ENCODE results near the gene RGS16.
A peak's percentile ranks its signal among the peaks of the same experiment; 100 is the strongest.
"Not testable (repeated sequence)": the region's sequence is repeated elsewhere in the genome, so short reads cannot be mapped to it uniquely, and the experiment has no call there.

RGS16 gene, protein sequence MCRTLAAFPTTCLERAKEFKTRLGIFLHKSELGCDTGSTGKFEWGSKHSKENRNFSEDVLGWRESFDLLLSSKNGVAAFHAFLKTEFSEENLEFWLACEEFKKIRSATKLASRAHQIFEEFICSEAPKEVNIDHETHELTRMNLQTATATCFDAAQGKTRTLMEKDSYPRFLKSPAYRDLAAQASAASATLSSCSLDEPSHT

DNA sequence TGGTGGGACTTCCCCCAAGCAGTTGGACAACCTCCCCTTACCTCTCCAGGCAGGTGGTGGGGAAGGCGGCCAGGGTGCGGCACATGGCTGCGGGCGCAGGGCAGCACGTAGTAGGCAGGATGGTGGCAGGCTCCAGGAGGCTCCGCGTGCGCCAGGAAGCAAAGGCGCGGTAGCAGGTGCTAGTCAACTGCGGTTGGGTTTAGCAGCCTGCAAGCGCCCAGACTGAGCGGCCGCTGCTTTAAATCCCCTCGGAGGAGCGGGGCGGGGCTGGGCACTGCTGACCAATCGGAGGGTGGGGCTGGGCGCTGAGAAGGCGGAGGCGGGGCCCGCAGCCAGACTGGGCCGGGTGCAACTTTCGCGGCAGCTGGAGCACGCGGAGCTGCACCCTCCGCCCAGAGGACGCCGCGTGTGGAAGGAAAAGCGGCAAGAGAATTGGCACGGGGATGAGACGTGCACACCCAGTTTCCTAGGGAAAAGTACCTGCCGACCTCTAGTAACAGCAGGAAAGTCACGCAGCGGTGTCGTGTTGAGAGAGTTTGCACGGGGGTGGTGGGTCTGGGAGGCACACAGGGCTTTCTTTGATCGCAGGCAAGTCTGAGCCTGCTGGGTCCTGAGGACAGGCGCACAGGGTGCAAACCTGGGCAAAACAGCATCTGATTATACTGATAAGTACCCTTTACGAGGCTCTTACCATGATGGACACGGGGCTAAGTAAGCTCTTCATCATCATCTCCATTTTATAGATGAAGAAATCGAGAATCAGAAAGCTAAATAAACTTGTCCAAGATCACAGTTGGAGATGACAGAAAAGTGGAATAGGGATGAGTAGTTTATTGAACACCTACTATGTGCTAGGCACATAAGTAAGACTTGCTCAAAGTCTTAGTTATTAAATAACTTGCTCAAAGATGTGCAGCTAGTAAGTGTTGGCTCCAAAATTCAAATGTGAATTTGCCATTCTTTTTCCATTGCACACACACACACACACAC is at the start of gene RGS16:
Gene RGS16, minus strand, starts transcription at position 215 of the 990 bp plus-strand sequence. Its CDS starts 130 bp downstream, at position 85.
- DNase-seq = peak; percentile 91

DNA sequence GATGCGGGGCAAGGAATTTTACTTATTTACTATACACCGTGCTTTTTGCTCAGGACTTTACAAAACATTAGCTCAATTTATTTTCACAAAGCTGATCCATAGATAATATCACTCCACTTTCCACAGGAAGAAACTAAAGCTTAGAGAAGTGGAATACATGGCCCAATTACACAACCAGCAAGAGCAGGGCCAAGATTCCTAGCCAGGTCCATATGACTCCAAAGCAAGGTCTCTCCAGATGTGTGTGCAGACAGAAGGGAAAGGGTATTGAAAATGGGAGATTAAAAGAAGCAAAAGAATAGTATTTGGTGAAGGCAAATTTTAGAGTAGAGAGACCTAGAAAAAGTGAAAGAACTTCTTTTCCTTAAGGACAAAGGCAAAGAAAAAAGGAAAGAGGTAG is 49.8 kb upstream of the RGS16 start:
- DNase-seq = no peak

DNA sequence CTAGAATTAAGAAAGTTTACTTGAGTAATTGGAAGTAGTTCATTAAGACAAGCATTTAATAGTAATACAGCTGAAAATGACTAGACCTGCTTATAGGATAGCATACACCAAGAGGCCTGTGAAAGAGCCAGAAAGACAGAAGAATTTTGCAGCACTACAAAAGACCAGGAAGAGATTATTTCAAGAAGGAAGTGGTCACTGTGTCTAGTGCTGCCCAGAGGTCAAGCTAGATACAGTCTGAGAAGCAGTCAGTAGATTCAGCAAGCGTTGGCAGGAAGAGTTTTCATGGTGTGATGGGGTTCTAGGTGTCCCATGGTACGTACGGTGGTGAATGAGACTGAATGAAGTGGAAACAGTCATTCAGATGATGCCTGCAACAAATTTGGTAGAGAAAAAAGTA is 48.7 kb upstream of the RGS16 start:
- DNase-seq = no peak

DNA sequence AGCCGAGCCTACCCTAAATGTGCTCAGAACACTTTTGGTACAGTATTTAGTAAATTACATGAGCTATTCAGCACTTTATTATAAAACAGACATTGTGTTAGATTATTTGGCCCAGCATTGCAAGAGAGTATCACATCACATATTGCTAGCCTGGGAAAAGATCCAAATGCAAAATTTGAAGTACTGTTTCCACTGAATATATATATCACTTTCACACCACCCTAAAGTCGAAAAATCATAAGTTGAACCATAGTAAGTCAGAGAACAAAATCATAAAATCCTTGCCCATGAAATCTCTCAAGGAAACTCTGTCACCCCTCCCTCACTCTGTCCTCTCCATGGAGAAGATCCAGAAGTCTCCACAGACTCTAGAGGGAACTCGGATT is 47.1 kb upstream of the RGS16 start:
- DNase-seq = no peak

DNA sequence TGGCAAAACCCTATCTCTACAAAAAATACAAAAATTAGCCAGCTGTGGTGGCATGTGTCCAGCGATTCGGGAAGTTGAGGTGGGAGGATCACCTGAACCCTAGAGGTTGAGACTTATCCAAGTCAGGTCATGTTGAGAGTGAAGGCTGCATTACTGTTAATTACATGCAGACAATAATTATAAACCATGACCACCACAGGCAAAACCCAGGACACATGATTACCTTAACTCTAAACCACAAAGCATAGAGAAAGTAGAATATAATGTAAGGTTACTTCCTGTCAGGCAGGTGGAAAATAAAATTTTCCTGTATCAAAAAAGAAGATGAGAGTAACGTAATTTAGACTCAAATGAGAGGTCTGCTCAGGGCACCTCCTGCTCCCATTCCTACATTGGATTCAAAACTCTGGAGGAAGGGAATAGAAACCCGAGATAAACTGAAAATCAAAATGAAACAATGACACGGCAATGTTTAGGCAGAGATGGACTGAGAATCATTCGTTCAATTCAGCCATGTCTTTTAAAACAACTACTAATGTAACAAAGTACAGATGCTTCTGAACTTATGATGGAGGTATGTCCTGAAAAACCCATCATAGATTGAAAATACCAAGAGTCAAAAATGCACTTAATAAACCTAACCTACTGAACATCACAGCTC is 46.6 kb upstream of the RGS16 start:
- no peak for DNase-seq

DNA sequence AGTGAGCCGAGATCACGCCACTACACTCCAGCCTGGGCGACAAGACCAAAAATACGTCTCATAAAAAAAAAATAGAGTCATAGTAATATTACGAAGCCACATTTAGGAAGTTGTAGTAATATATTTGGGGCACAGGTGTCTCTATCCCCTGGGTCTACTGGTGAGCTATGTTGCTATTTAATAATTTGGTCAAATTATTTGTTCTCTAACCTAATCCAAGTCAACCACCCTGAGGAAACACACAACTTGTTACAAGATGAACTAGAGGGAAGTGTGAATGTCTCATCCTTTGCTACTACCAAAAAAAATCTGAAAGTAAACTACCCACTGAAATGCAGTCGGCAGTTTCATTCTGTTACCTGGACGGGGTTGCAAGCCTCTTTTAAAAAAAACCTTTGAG is 44.9 kb upstream of the RGS16 start:
- DNase-seq = no peak

DNA sequence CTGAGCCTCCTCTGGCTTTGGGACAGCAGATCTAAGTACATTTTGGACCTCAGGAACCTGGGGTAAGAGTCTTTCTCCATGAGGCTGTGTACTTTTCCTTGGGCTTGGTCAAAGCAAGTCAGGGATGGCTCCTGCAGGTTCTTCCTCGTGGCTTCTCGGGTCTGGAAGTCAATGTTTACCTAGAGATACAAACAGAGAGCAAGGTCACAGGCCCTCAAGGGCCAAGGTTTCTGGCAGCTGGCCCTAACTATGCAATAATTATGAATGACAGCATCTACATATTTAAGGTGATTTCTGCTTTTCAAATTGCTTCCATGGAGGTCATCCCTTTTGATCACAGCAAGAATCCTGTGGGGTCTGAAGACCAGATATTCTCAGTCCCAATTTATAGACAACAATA is 42.5 kb upstream of the RGS16 start:
- no peak for DNase-seq

DNA sequence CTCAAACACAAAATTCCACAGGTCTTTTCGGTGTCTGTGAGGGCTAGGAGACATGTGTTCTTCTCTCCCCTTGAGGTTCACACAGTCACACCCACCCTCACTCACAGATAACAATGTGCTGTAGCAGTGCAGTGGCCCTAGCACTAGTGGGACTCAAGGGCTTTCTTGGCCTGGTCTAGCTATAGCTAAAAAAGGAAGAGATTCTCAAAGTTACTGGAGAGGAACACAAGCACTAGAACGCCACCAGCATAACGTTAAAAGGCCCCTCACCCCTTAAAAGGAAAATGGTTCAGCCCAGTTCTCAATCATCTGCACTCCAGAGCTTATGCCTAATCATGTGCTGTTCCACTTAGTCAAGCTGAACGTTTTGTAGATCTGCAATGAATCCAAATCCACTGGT is 40.7 kb upstream of the RGS16 start:
- DNase-seq = no peak

DNA sequence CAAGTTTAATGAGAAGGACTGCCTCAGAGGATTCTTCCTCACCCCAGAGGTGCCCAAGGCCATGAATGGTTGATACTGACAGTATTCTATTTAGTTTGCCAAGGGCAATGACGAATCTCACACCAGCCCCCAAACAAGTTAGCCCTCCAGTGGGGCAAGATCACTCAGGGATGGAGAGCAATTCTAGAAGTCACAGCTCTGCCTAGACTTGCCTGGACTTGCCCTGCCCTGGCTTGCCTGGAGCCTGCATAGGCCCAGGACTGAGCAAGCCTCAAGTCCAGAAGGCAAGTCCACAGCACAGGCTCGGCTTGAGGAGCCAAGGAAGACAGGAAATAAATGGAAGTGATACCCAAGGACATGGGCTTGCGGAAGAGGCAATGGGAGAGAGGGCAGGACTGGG is 39.5 kb upstream of the RGS16 start:
- no peak for DNase-seq

DNA sequence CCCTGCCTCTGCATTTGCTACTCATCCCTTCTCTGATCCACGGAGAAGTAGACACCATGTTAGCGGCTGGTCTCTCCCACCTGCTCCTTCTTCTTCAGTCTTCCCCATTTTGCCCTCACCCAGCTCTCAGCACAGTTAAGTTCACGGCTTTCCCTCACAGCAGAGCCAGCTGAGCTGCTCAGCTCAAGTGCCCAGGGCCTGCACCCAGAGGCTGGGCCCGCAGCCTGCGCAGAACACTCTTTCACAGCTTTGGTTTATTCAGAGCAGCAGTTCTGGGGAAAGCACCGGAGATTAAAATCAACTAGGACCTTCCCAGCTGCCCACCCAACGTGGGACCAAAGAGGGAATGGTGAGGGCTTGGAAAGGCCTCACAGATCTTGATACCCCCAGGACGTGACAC is 38.3 kb upstream of the RGS16 start:
- DNase-seq = no peak

DNA sequence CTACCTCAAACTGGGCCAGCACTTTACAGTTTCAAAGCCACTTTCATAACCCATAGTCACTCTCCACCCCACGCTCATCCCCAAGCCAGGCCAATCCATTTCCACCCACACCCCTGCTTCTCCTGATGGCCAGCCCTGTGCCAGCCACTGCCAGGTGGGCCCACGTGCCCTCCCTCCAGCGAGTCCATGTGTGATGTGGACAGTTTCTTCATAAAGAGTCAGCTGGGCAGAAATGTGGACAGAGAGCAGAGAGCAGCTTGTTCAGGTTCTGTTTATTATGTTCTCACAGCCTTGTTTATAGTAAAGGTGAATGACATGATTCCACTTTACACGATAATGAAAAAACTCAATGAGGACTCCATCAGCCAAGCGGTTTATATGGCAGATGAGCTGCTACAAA is 37.4 kb upstream of the RGS16 start:
- DNase-seq = no peak

DNA sequence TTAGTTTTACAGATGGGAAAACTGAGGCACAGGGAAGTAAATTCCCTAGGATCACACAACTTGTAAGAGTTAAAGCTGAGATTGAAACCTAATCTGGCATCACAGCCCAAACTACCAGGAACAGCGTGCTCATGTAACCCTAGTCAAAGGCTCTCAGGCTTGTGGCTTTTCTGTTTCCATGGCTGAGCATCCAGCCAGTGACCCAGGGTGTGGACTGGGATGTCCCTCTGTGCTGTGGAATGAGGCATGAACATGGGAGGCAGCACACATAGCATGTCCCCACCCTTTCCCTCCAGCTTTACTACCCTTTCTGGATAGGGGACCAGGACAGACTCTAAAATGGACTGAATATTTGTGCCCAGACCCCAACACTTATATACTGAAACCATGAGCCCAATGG is 35.1 kb upstream of the RGS16 start:
- DNase-seq = no peak

DNA sequence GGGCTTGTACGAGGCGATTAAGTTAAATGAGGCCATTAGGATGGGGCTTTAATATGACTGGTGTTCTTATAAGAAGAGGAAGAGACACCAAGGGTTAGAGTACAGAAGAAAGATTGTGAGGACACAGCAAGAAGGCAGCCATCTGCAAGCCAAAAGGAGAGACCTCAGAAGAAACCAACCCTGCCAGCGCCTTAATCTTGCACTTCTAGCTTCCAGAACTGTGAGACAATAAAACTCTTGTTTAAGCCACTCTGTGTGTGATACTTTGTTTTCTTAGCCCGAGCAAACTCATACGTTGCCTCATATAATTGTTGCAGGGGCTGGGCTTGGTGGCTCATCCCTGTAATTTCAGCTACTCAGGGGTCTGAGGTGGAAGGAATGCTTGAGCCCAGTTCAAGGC is 33.6 kb upstream of the RGS16 start:
- no peak for DNase-seq

DNA sequence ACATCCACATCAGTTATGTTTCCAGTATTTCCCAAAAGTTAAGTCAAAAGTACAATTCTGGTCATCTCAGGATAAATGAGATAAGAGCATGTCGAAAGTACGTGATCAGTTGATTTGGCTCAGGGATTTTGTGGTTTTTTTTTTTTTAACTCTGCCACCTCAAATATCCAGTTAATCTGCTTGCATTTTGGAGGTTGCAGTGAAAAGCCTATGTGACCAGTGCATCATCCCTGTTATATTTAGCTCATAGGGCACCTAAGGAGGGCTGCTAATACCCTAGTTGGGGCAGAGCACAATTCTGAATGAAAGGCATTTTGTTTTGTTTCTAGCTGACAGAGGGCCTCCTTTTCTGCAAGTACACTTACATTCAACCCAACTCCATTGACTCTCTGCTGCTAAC is 31.7 kb upstream of the RGS16 start:
- DNase-seq = no peak

DNA sequence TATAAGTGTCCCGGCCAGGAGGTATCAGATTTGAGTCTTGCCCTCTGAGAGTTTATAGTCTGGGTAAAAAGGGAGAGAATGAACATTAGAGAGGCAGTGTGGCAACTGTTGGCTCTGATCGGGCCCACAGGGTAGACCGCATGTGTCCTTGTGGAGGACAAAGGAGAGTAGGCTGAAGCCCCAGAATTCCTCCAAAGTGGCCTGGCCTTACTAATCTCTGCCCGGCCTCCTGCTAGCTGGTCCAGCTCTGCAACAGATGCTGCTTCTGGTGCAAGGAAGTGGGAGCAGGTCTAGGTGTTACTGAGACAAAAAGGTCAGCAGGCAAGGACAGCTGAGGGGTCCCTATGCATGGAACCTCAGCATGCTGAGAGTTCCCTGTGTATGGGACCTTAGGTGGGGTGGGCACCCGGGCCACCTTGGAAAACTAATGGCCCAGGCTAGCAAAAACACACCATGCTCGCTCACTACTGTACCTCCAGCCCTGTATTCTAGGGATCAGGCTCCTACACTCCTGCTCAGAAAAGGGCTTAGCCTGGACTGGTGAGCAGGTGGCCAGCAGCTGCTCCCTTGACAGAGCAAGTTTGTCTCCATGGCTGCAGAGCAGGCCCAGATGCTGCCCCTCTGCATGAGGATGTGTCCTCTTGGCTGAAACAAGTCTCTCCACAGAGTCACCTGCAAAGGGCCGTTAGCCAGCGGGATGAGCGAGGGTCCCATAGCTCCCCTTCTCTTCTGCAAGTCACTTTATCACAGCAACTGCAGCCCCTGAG is 30.3 kb upstream of the RGS16 start:
- no peak for DNase-seq

DNA sequence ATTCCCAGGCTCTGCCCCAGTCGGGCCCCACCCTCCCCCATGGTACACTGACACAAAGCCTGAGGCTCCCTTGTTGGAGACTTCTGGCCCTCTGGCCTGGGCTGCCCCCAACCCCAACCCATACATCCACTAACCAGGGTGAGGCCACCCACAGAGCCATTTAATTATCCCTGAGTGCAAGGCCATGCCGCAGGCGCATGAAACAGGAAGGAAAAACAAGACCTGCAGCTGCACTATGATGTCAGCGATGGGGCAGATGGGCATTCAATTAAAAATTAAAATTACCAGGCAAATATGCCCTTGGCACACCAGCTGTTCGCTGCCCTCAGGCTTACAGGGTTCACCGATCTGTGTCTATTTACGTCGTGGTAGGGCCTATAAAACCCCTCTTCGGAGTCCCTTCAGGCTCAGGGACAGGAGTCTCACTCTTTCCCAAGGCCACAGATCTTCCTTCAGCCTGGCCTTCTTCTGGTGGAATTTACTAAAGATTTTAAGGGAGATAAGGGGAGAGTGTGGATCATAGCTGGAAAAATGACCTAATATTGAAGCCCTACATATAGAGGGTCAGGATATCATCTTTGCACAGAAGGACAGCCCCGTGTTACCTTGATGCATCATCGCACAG is 29.6 kb upstream of the RGS16 start:
- DNase-seq = no peak

DNA sequence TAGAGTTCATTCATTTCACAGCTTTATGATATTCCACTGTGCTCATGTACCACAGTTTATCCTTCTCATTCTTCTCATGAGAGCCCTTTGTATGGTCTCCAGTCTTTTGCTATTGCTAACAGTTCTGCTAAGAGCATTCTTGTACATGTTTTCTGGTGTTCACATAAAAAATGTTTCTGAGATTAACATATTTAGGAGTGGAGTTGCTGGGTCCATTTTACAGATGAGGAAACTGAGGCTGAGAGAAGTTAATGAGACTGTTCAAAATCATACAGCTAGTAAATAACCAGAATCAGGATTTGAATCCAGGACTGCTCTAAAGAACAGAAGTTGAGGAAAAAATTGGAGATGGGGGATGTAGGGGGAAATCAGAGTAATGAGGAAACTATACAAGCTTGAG is 28.8 kb upstream of the RGS16 start:
- no peak for DNase-seq

DNA sequence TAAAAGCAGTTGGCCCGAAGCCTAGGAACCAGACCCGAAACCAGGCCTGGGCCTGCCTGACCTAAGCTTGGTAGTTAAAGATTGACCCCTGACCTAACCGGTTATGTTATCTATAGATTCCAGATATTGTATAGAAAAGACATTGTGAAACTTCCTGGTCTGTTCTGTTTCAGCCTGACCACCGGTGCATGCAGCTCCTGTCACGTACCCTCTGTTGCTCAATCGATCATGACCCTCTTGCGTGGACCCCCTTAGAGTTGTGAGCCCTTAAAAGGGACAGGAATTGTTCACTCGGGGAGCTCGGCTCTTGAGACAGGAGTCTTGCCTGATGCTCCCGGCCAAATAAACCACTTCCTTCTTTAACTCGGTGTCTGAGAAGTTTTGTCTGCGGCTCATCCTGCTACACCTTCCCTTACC is 28.3 kb upstream of the RGS16 start:
- not testable (repeated sequence) for DNase-seq

DNA sequence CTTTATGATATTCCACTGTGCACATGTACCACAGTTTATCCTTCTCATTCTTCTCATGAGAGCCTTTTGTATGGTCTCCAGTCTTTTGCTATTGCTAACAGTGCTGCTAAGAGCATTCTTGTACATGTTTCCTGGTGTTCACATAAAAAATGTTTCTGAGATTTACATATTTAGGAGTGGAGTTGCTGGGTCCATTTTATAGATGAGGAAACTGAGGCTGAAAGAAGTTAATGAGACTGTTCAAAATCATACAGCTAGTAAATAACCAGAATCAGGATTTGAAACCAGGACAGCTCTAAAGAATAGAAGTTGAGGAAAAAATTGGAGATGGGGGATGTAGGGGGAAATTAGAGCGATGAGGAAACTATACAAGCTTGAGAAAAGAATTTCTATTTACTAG is 27.8 kb upstream of the RGS16 start:
- DNase-seq = no peak

DNA sequence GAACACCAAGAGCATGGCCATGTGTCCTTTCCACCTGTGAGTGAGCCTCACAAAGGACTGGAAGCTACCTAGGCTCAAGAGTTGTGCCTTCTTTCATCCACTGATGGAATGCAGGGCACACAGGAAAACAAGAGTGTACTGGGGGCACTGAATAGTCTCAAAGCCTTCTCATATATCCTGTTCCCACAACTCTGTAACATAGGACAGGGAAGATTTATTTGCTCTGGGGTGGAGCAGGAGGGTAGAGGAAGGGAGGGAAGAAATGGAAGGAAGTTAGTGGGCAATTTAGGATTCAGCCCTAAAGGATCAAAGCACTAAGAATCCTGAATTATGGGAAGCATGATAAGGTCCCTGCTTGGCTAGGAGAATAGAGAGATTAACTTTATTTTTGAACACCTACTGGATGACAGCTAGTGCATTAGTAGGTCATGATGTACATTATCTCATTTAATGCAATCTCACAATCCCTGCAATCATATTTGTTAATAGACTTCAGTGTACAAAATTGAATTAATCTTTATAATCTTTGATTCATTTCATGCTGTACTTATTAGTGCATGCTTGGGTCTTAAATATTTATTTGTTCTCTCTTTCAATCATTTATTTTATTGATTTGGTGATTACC is 27.0 kb upstream of the RGS16 start:
- DNase-seq = no peak

DNA sequence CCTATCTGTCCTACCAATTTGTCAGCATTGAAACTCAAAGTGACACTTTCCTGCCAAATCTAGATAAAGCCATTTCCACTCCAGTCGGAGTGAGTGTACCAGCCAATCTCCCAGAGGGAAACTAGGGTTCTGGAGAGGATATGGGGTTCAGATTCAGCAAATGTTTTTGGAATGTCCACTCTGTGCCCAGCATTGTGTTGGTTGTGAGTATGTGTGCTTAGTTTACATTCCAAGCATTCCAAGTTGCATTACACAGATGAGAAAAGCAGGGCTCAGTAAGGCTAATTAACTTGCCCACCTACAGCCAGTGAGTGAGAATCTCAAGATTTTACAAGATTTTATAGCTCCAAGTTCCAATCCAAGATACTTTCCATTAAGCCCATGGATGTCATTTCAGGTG is 26.4 kb upstream of the RGS16 start:
- no peak for DNase-seq

DNA sequence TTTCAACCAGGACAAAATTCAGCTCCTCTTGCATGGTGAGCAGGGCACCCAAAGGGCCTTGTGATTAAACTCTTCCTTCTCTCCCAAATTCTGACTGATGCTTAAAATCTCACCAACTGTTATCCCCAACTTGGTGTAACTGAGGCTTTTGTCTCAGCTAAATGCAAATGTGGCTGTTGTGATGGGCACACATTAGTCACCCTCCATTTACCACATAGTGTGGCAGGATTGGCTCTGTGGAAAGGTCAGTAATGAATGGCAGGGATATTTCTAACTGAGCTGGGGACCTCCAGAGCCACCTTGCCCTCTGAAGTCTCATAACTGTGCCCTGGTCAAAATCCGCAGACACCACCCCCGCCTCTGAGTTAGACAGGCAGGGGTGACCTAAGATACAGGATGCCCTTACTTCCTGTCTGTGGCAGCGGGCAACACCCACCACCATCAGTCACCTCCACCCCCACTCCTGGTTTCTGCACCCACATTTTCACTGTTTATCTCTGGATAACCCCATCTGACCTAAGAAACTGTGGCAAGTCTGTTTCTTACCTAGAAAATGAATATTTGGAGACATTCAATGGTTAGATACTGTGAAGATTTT is 25.4 kb upstream of the RGS16 start:
- no peak for DNase-seq

Measured in 8988T (cell line).